HL-60 (cell line): ENCODE data around the gene AQP3.

Source experiments
- POLR2AphosphoS5 ChIP-seq: IDR thresholded peaks from 2 replicates; pipeline ENCODE4 v1.6.1; 2012; ENCODE audit warnings: low read depth
- TF ChIP-seq, protein P1 (sequence below): IDR thresholded peaks from one replicate; pipeline ENCODE4 v1.5.1; 2011; ENCODE audit warnings: low read length, control low read depth, inconsistent platforms; ENCODE audit not compliant: insufficient read depth

DNA sequence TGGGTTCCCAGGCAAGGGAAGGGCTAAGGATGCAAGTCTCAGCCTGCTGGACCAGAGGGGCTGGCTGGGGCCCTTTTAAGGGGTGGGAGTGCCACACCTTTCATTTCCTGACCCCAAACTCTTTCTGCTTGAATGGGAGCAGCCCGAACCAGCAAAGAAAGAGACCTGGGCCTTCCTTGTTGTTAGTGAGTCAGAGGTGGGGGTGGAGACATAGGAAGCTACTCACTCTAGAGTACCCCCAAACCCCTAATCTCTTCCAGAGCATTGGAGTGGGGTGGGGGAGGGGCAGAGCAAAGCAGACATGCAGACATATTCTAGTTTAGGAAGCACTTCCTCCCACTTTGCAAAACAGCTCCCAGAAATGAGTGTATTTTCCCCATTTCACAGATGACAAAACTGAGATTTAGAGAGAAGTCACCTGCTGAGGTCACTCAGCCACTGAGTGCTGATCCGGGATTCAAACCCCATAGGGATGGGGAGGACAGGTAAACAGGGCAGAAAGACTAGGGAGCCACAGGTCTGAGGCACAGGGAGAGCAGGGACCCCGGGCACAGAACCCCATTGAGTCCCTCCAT is 6.0 kb upstream of the AQP3 start:
- no peak for TF ChIP-seq POLR2AphosphoS5
- TF ChIP-seq, protein P1, sequence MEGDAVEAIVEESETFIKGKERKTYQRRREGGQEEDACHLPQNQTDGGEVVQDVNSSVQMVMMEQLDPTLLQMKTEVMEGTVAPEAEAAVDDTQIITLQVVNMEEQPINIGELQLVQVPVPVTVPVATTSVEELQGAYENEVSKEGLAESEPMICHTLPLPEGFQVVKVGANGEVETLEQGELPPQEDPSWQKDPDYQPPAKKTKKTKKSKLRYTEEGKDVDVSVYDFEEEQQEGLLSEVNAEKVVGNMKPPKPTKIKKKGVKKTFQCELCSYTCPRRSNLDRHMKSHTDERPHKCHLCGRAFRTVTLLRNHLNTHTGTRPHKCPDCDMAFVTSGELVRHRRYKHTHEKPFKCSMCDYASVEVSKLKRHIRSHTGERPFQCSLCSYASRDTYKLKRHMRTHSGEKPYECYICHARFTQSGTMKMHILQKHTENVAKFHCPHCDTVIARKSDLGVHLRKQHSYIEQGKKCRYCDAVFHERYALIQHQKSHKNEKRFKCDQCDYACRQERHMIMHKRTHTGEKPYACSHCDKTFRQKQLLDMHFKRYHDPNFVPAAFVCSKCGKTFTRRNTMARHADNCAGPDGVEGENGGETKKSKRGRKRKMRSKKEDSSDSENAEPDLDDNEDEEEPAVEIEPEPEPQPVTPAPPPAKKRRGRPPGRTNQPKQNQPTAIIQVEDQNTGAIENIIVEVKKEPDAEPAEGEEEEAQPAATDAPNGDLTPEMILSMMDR, result no peak
